ENCODE data around the gene IFITM1. TPM values are rescaled to one million over a fixed set of nuclear protein-coding genes. Genes with fewer than 3 reads are reported as not detected.
"Not testable (repeated sequence)": the region's sequence is repeated elsewhere in the genome, so short reads cannot be mapped to it uniquely, and the experiment has no call there.

Gene IFITM1
- total RNA-seq, 1 donor from 2014 or later: 2.3 TPM

DNA sequence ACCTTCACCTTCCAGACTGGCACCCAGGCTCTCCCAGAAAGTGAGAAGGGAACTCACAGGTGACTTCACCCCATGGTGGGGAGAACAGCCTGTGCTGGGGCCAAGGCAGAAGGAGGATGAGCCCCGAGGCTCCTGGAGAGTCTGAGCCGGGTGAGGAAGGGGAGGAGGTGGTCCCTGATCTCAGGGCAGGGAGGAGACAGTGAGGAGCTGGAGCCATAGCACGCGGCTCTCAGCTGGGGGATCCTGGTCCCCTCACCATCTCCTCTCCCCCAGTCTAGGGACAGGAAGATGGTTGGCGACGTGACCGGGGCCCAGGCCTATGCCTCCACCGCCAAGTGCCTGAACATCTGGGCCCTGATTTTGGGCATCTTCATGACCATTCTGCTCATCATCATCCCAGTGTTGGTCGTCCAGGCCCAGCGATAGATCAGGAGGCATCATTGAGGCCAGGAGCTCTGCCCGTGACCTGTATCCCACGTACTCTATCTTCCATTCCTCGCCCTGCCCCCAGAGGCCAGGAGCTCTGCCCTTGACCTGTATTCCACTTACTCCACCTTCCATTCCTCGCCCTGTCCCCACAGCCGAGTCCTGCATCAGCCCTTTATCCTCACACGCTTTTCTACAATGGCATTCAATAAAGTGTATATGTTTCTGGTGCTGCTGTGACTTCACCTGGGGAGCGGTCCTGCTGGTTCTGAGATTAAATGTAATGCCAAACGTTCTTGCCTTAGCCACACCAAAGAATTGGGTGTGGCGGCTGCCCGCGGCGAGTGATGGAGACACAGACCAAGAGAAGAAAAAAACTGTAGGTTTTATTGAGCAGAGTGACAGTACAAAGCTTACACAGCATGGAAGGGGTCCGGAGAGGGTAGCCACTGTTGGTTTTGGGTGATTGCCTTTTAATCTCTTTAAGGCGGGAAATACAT, 4.8 kb upstream of the IFITM1 start:
- Mint-ChIP-seq H3K27me3 (peaks cover 33% of the 10 kb centered on the region), H3K27ac (peak overlapping the region; percentile 18), H3K4me3 (ENCODE audit: low read depth) (peak overlapping the region; percentile 77), H3K4me1 (ENCODE audit: low read depth) (peaks cover 31% of the 10 kb centered on the region)
- H3K9me3 Mint-ChIP-seq (ENCODE audit: low read depth); H3K36me3 Mint-ChIP-seq (ENCODE audit: insufficient read depth); DNase-seq (ENCODE audit: low spot score, unreplicated experiment): not testable (repeated sequence)

GRCh38 chr11:309979-310572, 3.8 kb upstream of the IFITM1 start:
- peak overlapping the region; percentile 40 for H3K4me3 Mint-ChIP-seq (ENCODE audit: low read depth)
- H3K36me3 Mint-ChIP-seq (ENCODE audit: insufficient read depth); DNase-seq (ENCODE audit: low spot score, unreplicated experiment); H3K27ac Mint-ChIP-seq; H3K9me3 Mint-ChIP-seq (ENCODE audit: low read depth): not testable (repeated sequence)
- peaks cover 43% of the 10 kb centered on the region for H3K27me3 Mint-ChIP-seq
- H3K4me1 Mint-ChIP-seq (ENCODE audit: low read depth): peaks cover 33% of the 10 kb centered on the region

DNA sequence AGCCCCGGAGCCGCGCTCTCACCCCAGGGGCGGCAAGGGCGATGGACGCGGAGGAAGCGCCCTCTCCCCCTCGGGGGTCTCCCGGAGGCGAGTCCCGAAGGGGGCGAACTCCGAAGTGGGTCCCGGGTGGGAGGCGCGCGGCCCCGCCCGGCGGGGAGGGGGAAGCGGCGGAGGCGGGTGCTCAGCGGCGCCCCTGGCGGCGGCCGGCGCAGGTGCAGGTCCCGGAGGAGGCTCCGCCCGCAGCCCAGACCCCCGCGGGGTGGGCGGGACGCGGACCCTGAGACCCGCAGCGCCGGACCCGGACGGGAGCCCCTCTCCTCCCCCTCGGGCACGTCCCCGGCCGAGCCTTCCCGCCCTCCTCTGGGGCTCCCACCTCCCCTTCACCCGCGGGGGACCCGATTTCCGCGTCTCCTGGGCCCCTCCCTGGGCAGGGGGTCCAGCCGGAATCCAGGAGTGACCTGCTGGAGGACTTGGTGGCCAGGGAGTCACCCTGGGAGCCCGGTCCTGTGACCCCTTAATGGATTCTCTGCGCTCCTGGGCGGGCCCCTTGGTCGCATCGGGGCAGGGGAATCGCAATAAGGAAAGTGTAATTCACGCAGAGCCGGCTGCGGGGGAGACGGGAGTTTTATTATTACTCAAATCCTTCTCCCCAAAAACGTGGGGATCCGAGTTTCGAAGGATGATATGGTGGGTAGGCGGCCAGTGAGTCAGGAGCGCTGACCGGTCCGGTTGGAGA, 2.7 kb upstream of the IFITM1 start:
- H3K36me3 Mint-ChIP-seq (ENCODE audit: insufficient read depth); H3K9me3 Mint-ChIP-seq (ENCODE audit: low read depth); H3K27ac Mint-ChIP-seq; DNase-seq (ENCODE audit: low spot score, unreplicated experiment): not testable (repeated sequence)
- H3K4me3 Mint-ChIP-seq (ENCODE audit: low read depth): peak overlapping the region; percentile 60
- H3K4me1 Mint-ChIP-seq (ENCODE audit: low read depth): peaks cover 24% of the 10 kb centered on the region
- H3K27me3 Mint-ChIP-seq: peaks cover 49% of the 10 kb centered on the region

DNA sequence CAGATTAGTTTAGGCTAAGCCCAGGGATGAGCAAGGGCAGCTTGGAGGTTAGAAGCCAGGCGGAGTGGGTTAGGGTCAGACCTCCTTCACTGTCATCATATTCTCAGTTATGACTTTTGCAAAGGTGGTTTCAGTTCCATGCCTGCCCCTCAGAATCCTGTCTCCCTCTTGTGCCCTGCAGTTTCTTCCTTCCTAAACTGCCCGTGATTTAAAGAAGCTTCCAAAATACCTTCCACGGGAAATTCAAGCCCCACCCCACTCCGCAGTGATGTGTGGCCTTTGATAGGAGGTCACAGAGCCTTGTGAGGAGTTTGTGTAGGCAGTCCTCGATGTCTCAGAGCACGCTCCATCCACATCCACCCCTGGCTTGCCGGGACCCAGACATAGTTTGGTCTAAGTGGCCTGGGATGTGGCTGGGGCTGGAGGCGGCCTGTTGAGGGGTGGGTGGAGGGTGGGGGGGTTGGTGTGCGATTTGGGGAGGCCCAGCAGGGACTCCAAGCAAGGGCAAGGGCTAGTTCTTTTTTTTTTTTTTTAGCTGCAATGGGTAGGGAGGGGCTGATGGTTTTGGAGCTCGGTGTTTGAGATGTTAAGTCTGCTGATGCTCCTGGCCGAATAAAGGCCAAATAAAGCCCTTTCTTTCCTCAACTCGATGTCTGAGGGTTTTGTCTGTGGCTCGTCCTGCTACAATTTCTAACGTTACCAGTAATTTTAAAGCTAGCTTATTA, 1.6 kb upstream of the IFITM1 start:
- peak overlapping the region; percentile 56 for H3K27ac Mint-ChIP-seq
- H3K36me3 Mint-ChIP-seq (ENCODE audit: insufficient read depth): no peaks in the 10 kb centered on the region
- H3K9me3 Mint-ChIP-seq (ENCODE audit: low read depth): no peaks in the 10 kb centered on the region
- peaks cover 59% of the 10 kb centered on the region for H3K27me3 Mint-ChIP-seq
- H3K4me1 Mint-ChIP-seq (ENCODE audit: low read depth): peaks cover 25% of the 10 kb centered on the region
- no peak for DNase-seq (ENCODE audit: low spot score, unreplicated experiment)
- H3K4me3 Mint-ChIP-seq (ENCODE audit: low read depth): peak overlapping the region; percentile 60
- TF ChIP-seq CTCF (IDR thresholded peaks at IDR 0.05; ENCODE audit: unreplicated experiment): no peak

DNA sequence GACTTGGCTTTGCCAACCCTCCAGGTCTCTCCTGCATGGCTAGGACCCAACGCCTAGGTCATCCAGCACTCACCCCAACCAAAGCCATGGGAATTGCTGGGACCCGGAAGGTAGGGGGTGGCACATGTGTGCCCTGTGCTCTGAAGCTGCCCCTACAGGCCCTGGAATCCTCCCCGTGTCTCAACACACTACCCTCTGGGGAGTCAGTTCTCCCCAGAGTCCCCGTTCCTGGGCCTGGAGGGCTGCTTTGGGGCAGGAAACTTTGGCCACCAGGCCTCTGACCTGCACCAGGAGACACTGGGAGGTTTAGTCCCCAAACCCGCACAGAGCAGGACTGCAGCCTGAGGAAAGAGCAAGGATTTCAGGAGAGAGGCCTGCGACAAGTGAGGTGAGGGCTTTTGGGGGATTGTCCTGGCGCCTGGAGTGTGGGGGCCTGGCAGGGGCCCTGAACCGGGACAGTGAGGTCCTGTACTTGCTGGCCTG, 495 bp upstream of the IFITM1 start:
- TF ChIP-seq CTCF (IDR thresholded peaks at IDR 0.05; ENCODE audit: unreplicated experiment): no peak
- Mint-ChIP-seq H3K27ac (no peak overlapping the region), H3K4me3 (ENCODE audit: low read depth) (no peak overlapping the region), H3K9me3 (ENCODE audit: low read depth) (no peaks in the 10 kb centered on the region), H3K36me3 (ENCODE audit: insufficient read depth) (no peaks in the 10 kb centered on the region), H3K4me1 (ENCODE audit: low read depth) (peaks cover 20% of the 10 kb centered on the region), H3K27me3 (peaks cover 64% of the 10 kb centered on the region)
- no peak for DNase-seq (ENCODE audit: low spot score, unreplicated experiment)

DNA sequence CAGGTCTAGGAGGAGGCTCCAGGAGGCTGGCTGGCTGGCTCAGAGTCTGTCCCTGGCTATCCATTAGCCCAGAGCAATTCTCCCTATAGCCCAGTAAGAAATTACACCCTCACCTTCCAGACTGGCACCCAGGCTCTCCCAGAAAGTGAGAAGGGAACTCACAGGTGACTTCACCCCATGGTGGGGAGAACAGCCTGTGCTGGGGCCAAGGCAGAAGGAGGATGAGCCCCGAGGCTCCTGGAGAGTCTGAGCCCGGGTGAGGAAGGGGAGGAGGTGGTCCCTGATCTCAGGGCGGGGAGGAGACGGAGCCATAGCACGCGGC, 675 bp downstream of the IFITM1 start:
- not testable (repeated sequence) for H3K9me3 Mint-ChIP-seq (ENCODE audit: low read depth); DNase-seq (ENCODE audit: low spot score, unreplicated experiment); H3K27ac Mint-ChIP-seq; H3K4me3 Mint-ChIP-seq (ENCODE audit: low read depth); H3K36me3 Mint-ChIP-seq (ENCODE audit: insufficient read depth)
- H3K27me3 Mint-ChIP-seq: peaks cover 58% of the 10 kb centered on the region
- peaks cover 17% of the 10 kb centered on the region for H3K4me1 Mint-ChIP-seq (ENCODE audit: low read depth)

Measured in progenitor cell of endocrine pancreas (in vitro differentiated cells).